Naive B cell (primary cell): ENCODE data around the gene PPY. TPM values are rescaled to one million over a fixed set of nuclear protein-coding genes. Genes with fewer than 3 reads are reported as not detected.

Experiments used
- ATAC-seq, 2 donors: fragments of 150-1000 bp; cut with Tn5 transposase; 2 replicates each; pipeline ENCODE4 v1.10.0; 2021; ENCODE audit warnings: low read depth in 2 of 2, mild to moderate bottlenecking in 2 of 2, moderate library complexity in 2 of 2
- DNase-seq: peaks from one replicate; pipeline ENCODE4 v3.0.0; 2022
- H3K27ac Mint-ChIP-seq, 6 donors: one replicate each; pipeline ENCODE4 v1.8.0; 2020 to 2022; ENCODE audit warnings: mild to moderate bottlenecking in 6 of 6, mixed read lengths in 6 of 6, moderate library complexity in 5 of 6, inconsistent platforms in 2 of 6
- H3K27me3 Mint-ChIP-seq, 3 donors: one replicate each; pipeline ENCODE4 v1.8.0; 2021 to 2022; ENCODE audit warnings: mixed read lengths in 3 of 3, mild to moderate bottlenecking in 1 of 3
- H3K36me3 Mint-ChIP-seq, 2 donors: one replicate each; pipeline ENCODE4 v1.8.0; 2020 to 2022; ENCODE audit warnings: mixed read lengths in 2 of 2, inconsistent platforms in 1 of 2, mild to moderate bottlenecking in 1 of 2
- H3K4me1 Mint-ChIP-seq, 3 donors: one replicate each; pipeline ENCODE4 v1.8.0; 2020 to 2022; ENCODE audit warnings: mixed read lengths in 3 of 3, inconsistent platforms in 1 of 3, mild to moderate bottlenecking in 1 of 3, moderate library complexity in 1 of 3
- H3K4me3 Mint-ChIP-seq, 8 donors: one replicate each; pipeline ENCODE4 v1.8.0; 2020 to 2022; ENCODE audit warnings: mild to moderate bottlenecking in 8 of 8, mixed read lengths in 8 of 8, moderate library complexity in 8 of 8, inconsistent platforms in 2 of 8
- H3K9me3 Mint-ChIP-seq, 7 donors: one replicate each; pipeline ENCODE4 v1.8.0; 2020 to 2022; ENCODE audit warnings: mixed read lengths in 7 of 7, mild to moderate bottlenecking in 5 of 7, inconsistent platforms in 2 of 7, moderate library complexity in 1 of 7
- polyA plus RNA-seq, 6 donors: library from polyadenylated mRNA; unstranded; fragments of 300-500 nt; fragmentation: Illumina TruSeq; gene quantifications; one replicate each; pipeline ENCODE4 v1.2.3, GENCODE V29; 2021; ENCODE audit warnings: low read depth in 6 of 6

Gene PPY
- polyA plus RNA-seq, 6 donors from 2014 or later, result not detected

- Mint-ChIP-seq H3K27ac (peak overlapping the region in 3 of 6 donors; percentile 19 to 78 (median 33)), H3K4me3 (peak overlapping the region; percentile 72 to 92 (median 86)), H3K36me3 (no peaks in the 10 kb centered on the region), H3K4me1 (peaks cover 0 to 9% (median 7%) of the 10 kb centered on the region in 3 donors), H3K9me3 (no peaks in the 10 kb centered on the region), H3K27me3 (peaks cover 0 to 15% (median 7%) of the 10 kb centered on the region in 3 donors)
- ATAC-seq, result no peak
- DNase-seq, result no peak
These were observed 25.3 kb downstream of the PPY start for GRCh38 chr17:43917016-43917347.

DNA sequence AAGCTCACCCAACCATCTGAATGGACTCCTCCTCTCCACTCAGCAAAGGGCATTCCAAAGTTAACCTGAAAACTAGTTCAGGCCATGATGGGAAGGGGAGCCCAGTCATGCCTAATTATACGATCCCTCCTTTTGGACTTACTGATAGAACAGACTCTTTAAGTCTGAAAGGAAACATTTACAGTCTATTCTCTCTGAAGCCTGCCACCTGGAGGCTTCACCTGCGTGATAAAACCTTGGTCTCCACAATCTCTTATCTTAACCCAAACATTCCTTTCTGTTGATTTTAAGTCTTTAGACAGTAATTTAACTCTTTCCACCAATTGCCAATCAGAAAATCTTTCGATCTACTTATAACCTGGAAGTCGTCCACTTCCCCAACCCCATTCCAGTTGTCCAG lies 25.9 kb downstream of the PPY start:
- H3K9me3 Mint-ChIP-seq, result no peaks in the 10 kb centered on the region
- ATAC-seq (no peak), DNase-seq (no peak)
- no peaks in the 10 kb centered on the region for H3K36me3 Mint-ChIP-seq
- peak overlapping the region in 1 of 6 donors; percentile 56 for H3K27ac Mint-ChIP-seq
- peaks cover 0 to 15% (median 7%) of the 10 kb centered on the region in 3 donors for H3K27me3 Mint-ChIP-seq
- peak overlapping the region in 5 of 8 donors; percentile 18 to 89 (median 80) for H3K4me3 Mint-ChIP-seq
- H3K4me1 Mint-ChIP-seq, result peaks cover 0 to 9% (median 7%) of the 10 kb centered on the region in 3 donors

DNA sequence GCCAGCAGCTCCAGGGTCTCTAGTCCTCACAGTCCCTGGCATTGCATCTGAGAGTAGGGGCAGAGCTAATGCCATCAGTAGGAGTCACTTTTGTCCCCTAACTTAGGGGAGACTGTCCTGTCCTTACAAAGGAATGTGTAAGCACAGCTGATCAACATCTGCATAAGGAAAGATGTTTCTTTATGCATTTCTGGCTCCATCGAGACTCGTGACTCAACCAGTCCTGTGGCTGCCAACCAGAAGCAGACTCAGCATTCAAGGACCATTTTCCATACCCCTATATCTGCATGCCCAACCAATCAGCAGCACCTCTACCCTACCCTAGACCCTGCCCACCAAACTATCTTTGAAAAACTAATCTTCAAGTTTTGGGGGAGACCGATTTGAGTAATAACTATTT lies 26.7 kb downstream of the PPY start:
- Mint-ChIP-seq H3K4me3 (peak overlapping the region in 2 of 8 donors; percentile 41 to 89), H3K4me1 (peaks cover 0 to 9% (median 7%) of the 10 kb centered on the region in 3 donors), H3K9me3 (no peaks in the 10 kb centered on the region), H3K27me3 (peaks cover 0 to 11% (median 5%) of the 10 kb centered on the region in 3 donors), H3K36me3 (no peaks in the 10 kb centered on the region), H3K27ac (no peak overlapping the region)
- DNase-seq (no peak), ATAC-seq (no peak)

GRCh38 chr17:43914451-43914850 lies 27.8 kb downstream of the PPY start:
- H3K27me3 Mint-ChIP-seq, result peaks cover 0 to 7% (median 0%) of the 10 kb centered on the region in 3 donors
- H3K4me3 Mint-ChIP-seq, result no peak overlapping the region
- peaks cover 0 to 9% (median 7%) of the 10 kb centered on the region in 3 donors for H3K4me1 Mint-ChIP-seq
- no peaks in the 10 kb centered on the region for H3K36me3 Mint-ChIP-seq
- ATAC-seq (no peak), DNase-seq (no peak)
- no peaks in the 10 kb centered on the region for H3K9me3 Mint-ChIP-seq
- H3K27ac Mint-ChIP-seq, result no peak overlapping the region

- Mint-ChIP-seq H3K4me3 (no peak overlapping the region), H3K36me3 (no peaks in the 10 kb centered on the region), H3K27me3 (no peaks in the 10 kb centered on the region), H3K9me3 (no peaks in the 10 kb centered on the region), H3K27ac (no peak overlapping the region), H3K4me1 (peaks cover 0 to 9% (median 7%) of the 10 kb centered on the region in 3 donors)
- DNase-seq (no peak), ATAC-seq (no peak)
These were observed 28.7 kb downstream of the PPY start for GRCh38 chr17:43913584-43913983.

- ATAC-seq (no peak), DNase-seq (no peak)
- Mint-ChIP-seq H3K27ac (no peak overlapping the region), H3K4me1 (peaks cover 0 to 15% (median 7%) of the 10 kb centered on the region in 3 donors), H3K9me3 (no peaks in the 10 kb centered on the region), H3K27me3 (peaks cover 0 to 7% (median under 1%) of the 10 kb centered on the region in 3 donors), H3K4me3 (no peak overlapping the region), H3K36me3 (no peaks in the 10 kb centered on the region)
These were observed 29.5 kb downstream of the PPY start for GRCh38 chr17:43912635-43913304.

- H3K4me3 Mint-ChIP-seq, result no peak overlapping the region
- peaks cover 8 to 14% (median 12%) of the 10 kb centered on the region in 3 donors for H3K4me1 Mint-ChIP-seq
- no peaks in the 10 kb centered on the region for H3K9me3 Mint-ChIP-seq
- ATAC-seq, result no peak
- H3K36me3 Mint-ChIP-seq, result no peaks in the 10 kb centered on the region
- no peak overlapping the region for H3K27ac Mint-ChIP-seq
- H3K27me3 Mint-ChIP-seq, result peaks cover 0 to 16% (median 9%) of the 10 kb centered on the region in 3 donors
- DNase-seq, result no peak
These were observed 30.4 kb downstream of the PPY start for GRCh38 chr17:43911904-43912303.

DNA sequence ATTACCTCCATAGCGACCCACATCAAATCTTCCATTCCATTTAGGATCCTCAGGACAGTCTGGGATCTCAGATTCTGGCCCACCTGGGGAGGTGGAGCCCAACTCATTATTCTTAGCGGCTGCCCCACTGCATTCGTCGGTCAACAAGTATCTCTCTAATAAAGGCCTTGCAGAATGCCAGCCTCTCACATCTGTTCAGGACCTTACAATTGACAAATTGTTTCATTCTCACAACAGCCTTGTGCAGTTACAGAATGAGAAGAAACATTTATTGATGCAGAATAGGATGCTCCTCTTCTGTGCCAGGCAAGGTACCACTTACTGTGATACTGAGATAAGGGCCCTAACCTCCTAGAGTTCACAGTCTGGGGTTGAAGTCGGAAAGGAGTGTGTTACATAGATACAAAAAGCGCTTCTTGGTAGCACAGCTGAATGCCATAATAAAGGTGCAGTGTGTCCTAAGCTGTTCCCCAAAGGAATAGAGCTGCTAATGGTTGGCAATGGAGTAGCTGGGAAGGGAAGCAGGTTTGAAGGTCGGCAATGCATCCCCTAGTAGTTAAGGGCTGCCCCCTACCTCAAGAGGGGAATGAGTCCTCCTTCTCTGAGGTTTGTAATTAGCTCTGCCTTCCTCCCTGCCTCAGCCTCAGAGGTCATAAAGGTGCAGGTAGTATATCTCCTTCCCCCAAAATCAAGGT lies 32.6 kb downstream of the PPY start:
- DNase-seq, result no peak
- Mint-ChIP-seq H3K4me1 (peaks cover 14 to 20% (median 17%) of the 10 kb centered on the region in 3 donors), H3K4me3 (peak overlapping the region in 2 of 8 donors; percentile 15 to 35), H3K9me3 (no peaks in the 10 kb centered on the region), H3K27me3 (peaks cover 8 to 37% (median 22%) of the 10 kb centered on the region in 3 donors), H3K27ac (no peak overlapping the region), H3K36me3 (no peaks in the 10 kb centered on the region)
- no peak for ATAC-seq

DNA sequence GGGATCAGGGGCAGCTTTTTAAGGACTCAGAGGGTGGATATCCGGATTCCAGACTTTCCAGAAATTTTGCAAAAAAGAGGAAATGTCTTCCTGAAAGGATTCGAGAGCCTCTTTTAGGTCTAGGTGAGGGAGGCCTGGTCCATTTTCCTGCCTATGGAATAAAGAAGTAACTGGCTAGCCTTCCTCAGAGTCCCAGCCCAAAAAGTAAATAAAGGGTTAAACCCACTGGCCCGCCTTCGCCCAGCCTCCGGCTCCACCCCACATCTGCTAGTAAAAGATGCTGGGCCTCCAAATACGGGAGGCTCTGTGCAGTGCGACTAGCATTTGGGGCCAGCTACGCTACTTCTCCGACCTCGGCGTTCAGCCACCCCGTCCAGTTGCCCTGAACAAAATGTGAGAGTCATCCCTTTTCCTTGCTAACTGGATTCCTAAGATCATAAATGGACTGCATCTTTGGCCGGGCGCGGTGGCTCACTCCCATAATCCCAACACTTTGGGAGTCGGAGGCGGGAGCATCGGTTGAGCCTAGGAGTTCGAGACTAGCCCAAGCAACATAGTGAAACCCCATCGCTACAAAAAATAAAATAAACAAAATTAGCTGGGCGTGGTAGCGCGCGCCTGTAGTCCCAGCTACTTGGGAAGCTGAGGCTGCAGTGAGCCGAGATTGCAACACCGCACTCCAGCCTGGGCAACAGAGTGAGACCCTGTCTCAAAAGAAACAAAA lies 34.1 kb downstream of the PPY start:
- peak; percentile 30 to 45 for ATAC-seq
- Mint-ChIP-seq H3K4me1 (peaks cover 14 to 20% (median 17%) of the 10 kb centered on the region in 3 donors), H3K9me3 (no peaks in the 10 kb centered on the region), H3K27ac (no peak overlapping the region), H3K4me3 (peak overlapping the region in 7 of 8 donors; percentile 48 to 87 (median 78)), H3K27me3 (peaks cover 15 to 52% (median 35%) of the 10 kb centered on the region in 3 donors), H3K36me3 (no peaks in the 10 kb centered on the region)
- DNase-seq, result peak; percentile 12

DNA sequence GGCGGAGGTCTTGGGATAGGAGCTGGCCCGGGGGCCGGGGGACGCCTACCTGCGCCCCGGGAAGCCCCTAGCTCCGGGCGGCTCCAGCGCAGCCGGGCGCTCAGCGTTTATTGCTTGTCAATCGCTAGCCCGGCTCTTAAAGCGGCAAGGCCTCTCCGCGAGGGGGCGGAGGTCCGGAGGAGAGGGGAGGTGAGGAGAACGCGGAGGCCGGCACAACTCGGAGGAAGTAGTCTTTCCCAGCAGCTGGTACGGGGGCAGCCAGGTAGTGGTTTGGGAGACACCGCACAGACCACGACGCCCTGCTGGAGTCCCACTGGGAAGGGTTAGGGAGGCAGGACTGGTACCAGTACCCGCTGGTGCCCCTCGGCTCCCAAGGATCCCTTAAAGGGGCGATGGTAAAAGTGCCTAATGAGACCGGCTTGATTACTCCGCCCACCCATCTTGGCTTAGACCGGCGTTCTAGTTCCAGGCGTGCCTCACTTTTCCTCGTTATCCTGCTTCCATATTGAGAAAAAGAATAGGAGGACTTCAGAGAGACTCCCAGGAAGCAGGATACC lies 34.8 kb downstream of the PPY start, which contains the start of gene MPP2:
MPP2 (minus strand) TSS at position 112 of the 557 bp plus-strand sequence. CDS start 3,076 bp downstream, outside the sequence.
- H3K4me3 Mint-ChIP-seq, result peak within 1 kb of the TSS; percentile 75 to 89 (median 84)
- peak; percentile 51 for DNase-seq
- peak within 1 kb of the TSS in 5 of 6 donors; percentile 14 to 93 (median 62) for H3K27ac Mint-ChIP-seq
- no peaks in the 10 kb centered on the region for H3K9me3 Mint-ChIP-seq
- H3K36me3 Mint-ChIP-seq, result no peaks in the 10 kb centered on the region
- ATAC-seq, result peak; percentile 75 to 77
- peaks cover 14 to 20% (median 17%) of the 10 kb centered on the region in 3 donors for H3K4me1 Mint-ChIP-seq
- H3K27me3 Mint-ChIP-seq, result peaks cover 15 to 59% (median 37%) of the 10 kb centered on the region in 3 donors

DNA sequence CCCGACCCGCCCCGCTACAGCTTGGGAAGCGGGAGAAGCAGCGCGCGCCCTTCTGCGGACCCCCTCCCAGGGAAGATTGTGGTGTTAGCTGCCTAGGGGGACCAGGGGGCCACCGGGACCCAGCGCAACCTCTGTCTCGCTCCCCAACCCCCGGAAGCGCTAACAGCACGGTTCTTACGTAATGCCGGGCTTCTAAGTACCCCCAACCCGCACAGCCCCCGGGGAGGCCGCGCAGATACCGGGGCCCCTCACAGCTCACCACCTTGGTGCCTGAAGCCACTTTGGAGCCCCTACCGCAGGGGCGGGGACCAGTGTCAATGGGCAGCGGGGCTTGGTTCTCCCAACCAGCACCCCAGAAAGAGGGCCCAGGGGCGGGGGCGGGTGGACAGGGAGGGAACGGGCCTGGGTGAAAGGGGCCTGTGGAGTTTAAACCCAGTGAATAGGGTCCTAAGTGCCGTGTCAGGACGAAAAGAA lies 35.3 kb downstream of the PPY start:
- Mint-ChIP-seq H3K9me3 (no peaks in the 10 kb centered on the region), H3K4me3 (peak overlapping the region; percentile 75 to 89 (median 84)), H3K4me1 (peaks cover 14 to 20% (median 17%) of the 10 kb centered on the region in 3 donors), H3K36me3 (no peaks in the 10 kb centered on the region), H3K27ac (peak overlapping the region in 5 of 6 donors; percentile 14 to 93 (median 62)), H3K27me3 (peaks cover 15 to 63% (median 42%) of the 10 kb centered on the region in 3 donors)
- ATAC-seq, result peak; percentile 47 to 50
- DNase-seq, result peak; percentile 21

DNA sequence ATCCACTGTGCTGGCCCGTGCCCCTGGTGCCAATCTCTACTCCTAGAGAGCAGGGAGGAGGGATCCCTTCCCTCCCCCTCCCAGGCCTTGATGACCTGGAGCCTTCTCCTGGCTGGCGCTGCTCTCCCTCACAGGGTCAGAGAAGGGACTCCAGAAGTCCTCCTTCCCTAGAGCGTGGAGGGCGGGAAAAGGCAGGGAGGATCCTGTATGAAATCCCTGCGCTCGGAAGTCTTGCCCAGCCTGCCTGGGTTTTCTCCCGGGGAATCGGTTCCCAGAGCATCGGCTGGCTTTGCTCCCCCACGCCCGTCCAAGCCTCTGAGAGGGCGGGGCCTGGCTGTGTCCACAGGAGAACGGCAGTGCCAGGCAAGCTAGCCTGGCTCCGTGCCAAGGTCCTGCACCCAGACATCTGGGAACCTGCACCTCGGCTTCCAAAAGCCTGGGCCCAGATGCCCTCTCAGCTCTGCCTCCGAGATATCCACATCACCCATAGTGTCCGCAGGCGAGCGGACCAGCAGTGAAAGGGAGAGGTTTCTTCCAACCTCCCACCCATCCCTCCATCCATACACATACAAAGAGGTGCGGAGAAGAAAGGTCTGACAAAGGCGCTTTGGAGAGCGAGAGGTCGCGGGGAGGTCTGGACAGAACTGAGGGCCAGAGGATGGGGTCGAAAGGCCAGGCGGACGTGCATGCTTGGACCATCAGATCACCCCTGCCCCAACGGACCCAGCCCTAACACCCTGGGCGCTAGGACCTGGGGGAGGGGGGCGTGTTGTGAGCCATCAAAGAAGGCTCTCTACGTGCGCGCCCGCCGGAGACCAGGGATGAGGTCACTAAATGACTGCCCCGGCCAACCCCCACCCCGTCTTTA lies 36.1 kb downstream of the PPY start:
- H3K4me1 Mint-ChIP-seq, result peaks cover 17 to 20% (median 18%) of the 10 kb centered on the region in 3 donors
- peaks cover 15 to 71% (median 50%) of the 10 kb centered on the region in 3 donors for H3K27me3 Mint-ChIP-seq
- ATAC-seq (peak; percentile 39 to 51), DNase-seq (no peak)
- H3K9me3 Mint-ChIP-seq, result no peaks in the 10 kb centered on the region
- peak overlapping the region in 3 of 6 donors; percentile 62 to 93 (median 63) for H3K27ac Mint-ChIP-seq
- H3K36me3 Mint-ChIP-seq, result no peaks in the 10 kb centered on the region
- H3K4me3 Mint-ChIP-seq, result peak overlapping the region; percentile 75 to 89 (median 84)
